SJCRH30 (cell line): Measurements from ENCODE around the gene BZW2. TPM values are rescaled to one million over a fixed set of nuclear protein-coding genes. Genes with fewer than 3 reads are reported as not detected.
"Not testable (repeated sequence)": the region's sequence is repeated elsewhere in the genome, so short reads cannot be mapped to it uniquely, and the experiment has no call there.

Source experiments
- DNase-seq, 2 experiments: peaks; one replicate each; pipeline ENCODE4 v3.0.0-alpha.2; 2015 to 2020
- H3K27ac ChIP-seq: fragments of 250-450 bp; sonication (Bioruptor Pico); 2 replicates; pipeline ENCODE4 v1.5.1; 2020; ENCODE audit warnings: mild to moderate bottlenecking, moderate library complexity
- H3K27me3 ChIP-seq: fragments of 250-450 bp; sonication (Bioruptor Pico); 2 replicates; pipeline ENCODE4 v1.5.1; 2020; ENCODE audit warnings: mild to moderate bottlenecking, moderate library complexity
- H3K36me3 ChIP-seq: fragments of 250-450 bp; sonication (Bioruptor Pico); 2 replicates; pipeline ENCODE4 v1.5.1; 2020; ENCODE audit warnings: mild to moderate bottlenecking, moderate library complexity
- H3K4me1 ChIP-seq: fragments of 250-450 bp; sonication (Bioruptor Pico); 2 replicates; pipeline ENCODE4 v1.5.1; 2020; ENCODE audit warnings: mild to moderate bottlenecking, moderate library complexity
- H3K4me3 ChIP-seq: fragments of 250-450 bp; sonication (Bioruptor Pico); 2 replicates; pipeline ENCODE4 v1.5.1; 2020; ENCODE audit warnings: mild to moderate bottlenecking, moderate library complexity
- H3K9me3 ChIP-seq: fragments of 250-450 bp; sonication (Bioruptor Pico); replicated peaks from 2 replicates; pipeline ENCODE4 v1.5.1; 2020; ENCODE audit warnings: mild to moderate bottlenecking, moderate library complexity
- total RNA-seq: library from RNA; depleted of rRNA; stranded (reverse); fragments of >200 nt; shearing (Covaris generic); gene quantifications from 2 replicates; pipeline ENCODE4 v1.2.3, GENCODE V29; 2014

BZW2 gene
- total RNA-seq, 1 experiment from 2014 or later, result 156 TPM

DNA sequence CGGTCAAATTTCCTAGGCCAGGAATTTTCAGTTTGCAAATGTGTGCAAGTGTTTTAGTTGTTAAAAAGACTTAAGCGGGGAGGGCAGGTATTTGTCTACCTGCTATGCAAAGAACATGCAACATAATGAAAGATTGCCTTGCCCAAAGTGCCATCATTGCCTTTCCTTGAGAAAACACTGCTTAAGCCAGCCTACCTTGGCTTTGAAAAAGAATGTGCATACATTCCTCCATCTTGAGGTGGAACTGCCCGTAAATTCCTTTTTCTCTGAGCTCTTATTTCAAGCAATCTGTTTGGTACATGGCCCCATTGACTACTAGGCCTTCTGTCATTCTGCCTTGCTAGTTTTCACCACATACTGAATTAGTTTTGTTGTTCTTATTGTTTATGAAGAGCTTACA lies 29.3 kb downstream of the BZW2 start:
- Histone ChIP-seq H3K4me1 (no peaks in the 10 kb centered on the region), H3K27ac (no peak overlapping the region), H3K9me3 (no peaks in the 10 kb centered on the region), H3K4me3 (no peak overlapping the region), H3K36me3 (peaks cover 69% of the 10 kb centered on the region), H3K27me3 (no peaks in the 10 kb centered on the region)
- DNase-seq, result no peak

DNA sequence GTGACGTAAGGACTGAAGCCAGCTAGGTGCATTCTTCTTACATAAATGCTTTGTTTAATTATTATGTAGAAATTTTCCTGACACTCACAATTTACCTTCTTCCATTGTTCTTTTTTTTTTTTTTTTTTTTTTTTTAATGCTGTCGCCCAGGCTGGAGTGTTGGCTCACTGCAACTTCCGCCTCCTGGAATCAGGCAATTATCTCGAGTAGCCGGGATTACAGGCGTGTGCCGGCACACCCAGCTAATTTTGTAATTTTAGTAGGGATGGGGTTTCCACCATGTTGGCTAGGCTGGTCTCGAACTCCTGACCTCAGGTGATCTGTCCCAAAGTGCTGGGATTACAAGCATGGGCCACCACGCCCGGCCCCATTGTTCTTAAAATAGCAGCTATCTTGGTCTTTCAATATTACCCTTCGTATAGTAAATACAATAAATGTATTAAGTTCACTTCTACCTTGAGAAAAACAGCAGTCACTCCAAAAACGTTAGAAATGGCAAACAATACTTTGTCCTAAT lies 32.1 kb downstream of the BZW2 start:
- H3K9me3 ChIP-seq, result no peaks in the 10 kb centered on the region
- no peak for DNase-seq
- no peak overlapping the region for H3K4me3 ChIP-seq
- H3K27ac ChIP-seq, result no peak overlapping the region
- H3K36me3 ChIP-seq, result peaks cover 82% of the 10 kb centered on the region
- H3K4me1 ChIP-seq, result no peaks in the 10 kb centered on the region
- H3K27me3 ChIP-seq, result no peaks in the 10 kb centered on the region

DNA sequence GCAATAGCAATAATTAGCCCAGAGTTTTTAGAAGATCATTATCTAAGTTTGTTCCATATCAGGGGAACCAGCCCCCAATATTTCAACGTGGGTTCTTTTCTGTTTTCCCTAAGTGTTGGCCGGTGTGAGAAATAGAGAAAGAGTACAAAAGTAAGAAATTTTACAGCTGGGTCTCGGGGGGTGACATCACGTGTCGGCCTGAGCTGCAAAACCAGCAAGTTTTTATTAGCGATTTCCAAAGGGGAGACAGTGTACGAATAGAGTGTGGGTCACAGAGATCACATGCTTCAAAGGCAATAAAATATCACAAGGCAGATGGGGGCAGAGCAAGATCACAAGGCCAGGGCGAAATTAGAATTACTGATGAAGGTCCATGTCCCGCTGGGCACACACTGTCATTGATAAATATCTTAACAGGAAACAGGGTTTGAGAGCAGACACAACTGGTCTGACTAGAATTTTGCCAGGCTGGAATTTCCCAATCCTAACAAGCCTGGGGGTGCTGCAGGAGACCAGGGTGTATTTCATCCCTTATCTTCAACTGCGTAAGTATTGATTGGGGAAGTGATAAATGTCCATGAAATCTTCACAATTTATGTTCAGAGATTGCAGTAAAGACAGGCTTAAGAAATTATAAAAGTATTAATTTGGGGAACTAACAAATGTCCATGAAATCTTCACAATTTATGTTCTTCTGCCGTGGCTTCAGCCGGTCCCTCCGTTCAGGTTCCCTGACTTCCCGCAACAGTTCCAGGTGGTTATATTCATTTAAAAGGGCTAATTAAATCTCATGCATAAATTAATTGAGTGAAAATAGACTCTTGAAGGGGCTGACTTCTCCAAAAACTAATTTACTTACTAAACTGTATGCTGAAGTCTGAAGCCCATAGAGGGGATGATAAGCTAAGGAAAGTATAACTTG lies 32.9 kb downstream of the BZW2 start:
- H3K9me3 ChIP-seq, H3K27ac ChIP-seq, H3K4me3 ChIP-seq, H3K4me1 ChIP-seq, H3K27me3 ChIP-seq, DNase-seq: not testable (repeated sequence)
- H3K36me3 ChIP-seq, result peaks cover 83% of the 10 kb centered on the region

DNA sequence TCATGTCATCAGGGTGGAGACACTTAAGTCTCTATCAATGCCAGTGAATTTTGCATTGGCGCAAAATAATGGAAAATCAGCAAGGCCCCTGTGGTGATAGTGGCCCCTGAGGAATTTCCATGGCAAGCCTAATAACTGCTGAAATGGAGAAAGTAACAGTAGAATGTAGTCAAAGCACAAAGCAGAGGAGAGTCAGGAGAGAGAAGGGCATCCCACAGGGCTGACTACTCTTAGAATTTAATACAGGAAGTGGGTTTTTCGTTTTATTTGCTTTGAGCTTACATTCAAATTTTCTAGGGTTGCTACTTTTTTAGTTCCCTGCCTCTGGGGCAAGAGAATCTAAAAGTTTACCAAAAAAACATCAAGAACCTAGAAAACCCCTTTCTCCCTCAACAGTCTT lies 39.0 kb downstream of the BZW2 start:
- no peaks in the 10 kb centered on the region for H3K9me3 ChIP-seq
- H3K4me1 ChIP-seq, result no peaks in the 10 kb centered on the region; the same call in 1 of the 2 replicates
- no peak for DNase-seq
- H3K36me3 ChIP-seq, result peaks cover 87% of the 10 kb centered on the region
- no peaks in the 10 kb centered on the region for H3K27me3 ChIP-seq
- no peak overlapping the region for H3K4me3 ChIP-seq
- H3K27ac ChIP-seq, result no peak overlapping the region

DNA sequence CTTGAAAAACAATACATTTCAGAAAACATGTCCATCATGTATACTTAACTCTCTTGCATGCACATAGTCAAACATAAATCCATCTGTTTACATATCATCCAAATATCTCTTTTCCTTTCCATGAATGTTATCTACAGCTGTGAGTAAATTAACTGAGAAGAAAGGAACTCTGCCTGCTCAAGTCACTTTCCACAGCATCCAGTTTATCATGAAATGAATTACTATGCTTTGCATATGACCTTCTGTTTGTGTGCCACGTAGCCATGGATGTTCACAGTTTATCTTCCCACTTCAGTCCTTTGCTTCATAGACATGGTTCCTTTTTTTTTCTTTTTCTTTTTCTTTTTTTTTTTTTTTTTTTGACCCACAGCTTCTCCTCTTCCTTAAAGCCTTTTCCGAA lies 39.6 kb downstream of the BZW2 start:
- DNase-seq, result no peak
- no peaks in the 10 kb centered on the region for H3K27me3 ChIP-seq
- no peaks in the 10 kb centered on the region; the same call in 1 of the 2 replicates for H3K4me1 ChIP-seq
- H3K9me3 ChIP-seq, result no peaks in the 10 kb centered on the region
- no peak overlapping the region for H3K4me3 ChIP-seq
- H3K36me3 ChIP-seq, result peaks cover 85% of the 10 kb centered on the region
- no peak overlapping the region for H3K27ac ChIP-seq

DNA sequence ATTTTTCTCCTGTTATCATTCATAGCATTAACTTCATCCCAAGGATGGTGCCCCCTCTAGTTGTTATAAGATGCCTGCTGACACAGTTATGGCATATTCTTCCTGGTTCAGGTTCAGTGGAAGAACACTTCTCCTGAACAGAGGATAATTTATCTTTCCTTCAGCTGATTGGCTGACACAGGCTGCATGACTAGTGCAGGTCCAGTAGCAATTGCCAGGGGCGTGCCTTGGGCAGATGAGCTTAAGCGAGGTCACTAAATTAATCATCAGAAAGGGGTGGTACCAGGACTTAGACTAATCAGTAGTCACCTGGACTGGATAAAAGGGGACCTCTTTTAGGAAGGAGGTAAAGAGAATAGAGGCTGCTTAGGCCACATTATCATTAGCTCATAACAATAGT lies 42.3 kb downstream of the BZW2 start:
- Histone ChIP-seq H3K36me3 (peaks cover 81% of the 10 kb centered on the region), H3K4me3 (no peak overlapping the region)

DNA sequence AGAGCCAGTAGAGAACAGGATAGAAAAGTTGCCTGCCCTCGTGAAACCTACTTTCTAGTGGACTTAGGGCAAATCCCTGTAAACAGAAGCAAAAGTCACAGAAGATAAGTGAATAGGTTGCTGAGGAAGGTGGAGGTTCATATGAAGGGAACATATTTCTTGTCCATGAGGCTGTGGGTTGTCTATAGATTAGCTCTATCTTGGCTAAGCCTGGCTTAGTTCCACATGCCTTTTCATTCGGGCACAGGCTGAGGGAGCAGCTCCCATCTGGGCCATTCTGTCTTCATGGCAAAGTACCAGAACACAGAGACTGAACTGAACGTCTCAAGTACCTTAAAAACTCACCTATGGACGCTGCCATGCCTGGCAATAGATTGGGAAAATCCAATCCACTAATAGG lies 45.3 kb downstream of the BZW2 start:
- H3K9me3 ChIP-seq, result no peaks in the 10 kb centered on the region
- no peak overlapping the region for H3K27ac ChIP-seq
- no peak overlapping the region for H3K4me3 ChIP-seq
- no peaks in the 10 kb centered on the region for H3K27me3 ChIP-seq
- no peaks in the 10 kb centered on the region for H3K4me1 ChIP-seq
- H3K36me3 ChIP-seq, result peaks cover 78% of the 10 kb centered on the region
- no peak for DNase-seq

More for the DNA sequence above, 42.3 kb downstream of the BZW2 start:
- H3K27ac ChIP-seq, result no peak overlapping the region
- no peaks in the 10 kb centered on the region; the same call in 1 of the 2 replicates for H3K4me1 ChIP-seq
- no peaks in the 10 kb centered on the region for H3K9me3 ChIP-seq
- H3K27me3 ChIP-seq, result no peaks in the 10 kb centered on the region
- DNase-seq, result peak in 1 of 2 experiments; percentile 12

DNA sequence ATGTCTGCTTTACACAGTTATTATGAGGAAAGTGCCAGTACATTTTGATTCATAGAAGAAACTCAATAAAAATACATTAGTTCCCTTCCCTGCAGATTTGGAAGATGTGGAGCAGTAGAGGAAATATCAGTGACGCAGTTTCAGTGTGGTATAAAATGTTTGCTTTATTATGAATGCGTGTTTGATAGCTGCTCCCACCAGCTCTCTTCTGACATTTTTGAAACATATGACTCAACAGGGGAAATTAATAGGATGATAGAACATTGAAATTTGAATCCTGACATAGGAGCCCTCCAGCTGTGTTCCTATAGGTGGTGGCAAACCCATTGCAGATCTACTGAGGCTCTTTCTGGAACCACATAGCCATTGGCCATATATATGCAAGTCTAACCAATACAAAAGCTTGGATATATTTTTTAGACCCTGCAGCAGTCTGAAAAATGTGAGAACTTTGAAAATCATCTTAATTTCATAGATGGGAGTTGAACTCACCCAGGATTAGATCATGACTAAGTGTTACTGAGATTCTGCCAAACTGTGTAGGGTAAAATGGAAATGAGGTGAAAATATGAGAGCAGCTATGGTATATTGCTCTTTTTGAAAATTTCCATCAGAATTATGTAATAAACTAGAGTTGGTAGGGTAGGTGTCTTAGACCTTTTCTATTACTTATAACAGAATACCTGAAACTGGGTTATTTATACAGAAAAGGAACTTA lies 47.8 kb downstream of the BZW2 start:
- Histone ChIP-seq H3K9me3 (no peaks in the 10 kb centered on the region), H3K36me3 (peaks cover 79% of the 10 kb centered on the region), H3K4me1 (no peaks in the 10 kb centered on the region), H3K27ac (no peak overlapping the region), H3K4me3 (no peak overlapping the region), H3K27me3 (no peaks in the 10 kb centered on the region)
- DNase-seq, result no peak

DNA sequence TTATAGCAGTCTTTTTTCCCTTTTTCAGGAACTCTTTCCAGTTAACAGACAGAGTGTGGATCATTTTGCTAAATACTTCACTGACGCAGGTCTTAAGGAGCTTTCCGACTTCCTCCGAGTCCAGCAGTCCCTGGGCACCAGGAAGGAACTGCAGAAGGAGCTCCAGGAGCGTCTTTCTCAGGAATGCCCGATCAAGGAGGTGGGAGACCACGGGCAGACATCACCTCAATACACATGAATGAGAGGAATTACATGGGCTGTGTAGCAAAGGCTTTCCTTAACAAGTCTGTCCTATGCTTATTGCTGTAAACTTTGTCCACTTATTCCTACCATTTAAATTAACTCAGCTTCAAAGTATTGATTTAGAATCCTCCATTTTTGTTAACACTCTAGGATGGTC lies 48.8 kb downstream of the BZW2 start:
- Histone ChIP-seq H3K4me1 (no peaks in the 10 kb centered on the region), H3K36me3 (peaks cover 82% of the 10 kb centered on the region), H3K27me3 (no peaks in the 10 kb centered on the region), H3K27ac (no peak overlapping the region), H3K9me3 (no peaks in the 10 kb centered on the region), H3K4me3 (no peak overlapping the region)
- no peak for DNase-seq

DNA sequence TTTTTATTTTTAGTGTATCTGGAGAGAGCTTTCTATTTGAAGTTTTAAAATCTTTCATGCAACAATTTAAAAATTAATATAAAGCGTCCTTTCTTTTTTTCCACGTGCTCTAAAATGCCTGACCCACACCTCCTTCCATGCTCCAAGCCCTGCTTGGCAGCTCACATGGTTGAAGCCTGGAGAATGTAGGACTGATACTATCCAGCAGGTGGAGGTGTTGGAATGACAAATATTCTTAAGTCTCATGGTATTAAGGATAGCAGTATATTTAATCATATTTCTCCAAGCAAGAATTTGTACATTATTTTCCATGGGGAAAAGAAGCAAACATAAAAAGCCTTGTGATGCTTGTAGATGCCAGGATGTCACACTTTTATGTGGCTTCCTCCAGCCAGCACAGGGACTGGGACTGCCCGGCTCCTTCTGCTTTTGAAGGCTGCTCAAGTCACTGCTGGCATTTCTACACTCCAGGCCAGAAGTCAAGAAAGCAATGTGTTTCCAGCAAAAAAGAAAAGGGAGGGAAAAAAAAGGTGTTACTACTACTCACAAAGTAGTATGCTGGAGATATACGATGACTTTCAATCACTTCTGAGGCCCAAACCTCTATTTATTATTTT lies 49.7 kb downstream of the BZW2 start:
- peak; percentile 16 to 53 for DNase-seq
- H3K36me3 ChIP-seq, result peaks cover 85% of the 10 kb centered on the region
- H3K9me3 ChIP-seq, result no peaks in the 10 kb centered on the region
- H3K4me3 ChIP-seq, result no peak overlapping the region
- no peaks in the 10 kb centered on the region for H3K27me3 ChIP-seq
- H3K27ac ChIP-seq, result no peak overlapping the region
- H3K4me1 ChIP-seq, result no peaks in the 10 kb centered on the region

DNA sequence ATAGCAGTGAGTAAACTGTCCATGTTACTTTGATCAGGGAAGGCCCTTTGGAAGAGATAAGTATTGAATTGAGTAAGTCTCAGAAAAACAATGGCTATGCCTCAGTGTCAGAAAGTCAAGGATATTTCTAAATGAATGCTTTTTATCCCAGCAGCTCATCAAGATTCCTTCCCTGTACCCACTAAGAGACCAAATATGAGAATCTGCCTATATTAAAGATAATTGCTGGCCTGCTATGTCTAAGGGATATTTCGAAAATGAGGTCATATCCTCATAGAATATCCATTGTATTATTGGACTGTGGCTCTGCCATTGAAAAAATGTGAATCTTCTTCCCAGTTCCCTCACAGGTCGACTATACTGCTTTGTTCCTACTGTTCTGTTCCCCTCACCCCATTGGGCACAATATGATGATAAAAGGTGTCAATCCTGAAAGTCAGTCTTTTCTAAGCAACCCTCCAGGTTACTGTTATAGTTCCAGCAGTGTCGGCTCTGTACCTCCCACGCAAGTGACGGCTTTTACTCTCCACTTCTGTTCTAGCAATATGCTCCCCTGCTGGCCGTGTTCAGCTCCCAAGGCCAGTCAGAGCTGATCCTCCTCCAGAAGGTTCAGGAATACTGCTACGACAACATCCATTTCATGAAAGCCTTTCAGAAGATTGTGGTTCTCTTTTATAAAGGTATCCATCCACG lies 51.7 kb downstream of the BZW2 start:
- Histone ChIP-seq H3K9me3 (no peaks in the 10 kb centered on the region), H3K27ac (no peak overlapping the region), H3K36me3 (peaks cover 85% of the 10 kb centered on the region), H3K27me3 (no peaks in the 10 kb centered on the region), H3K4me3 (no peak overlapping the region), H3K4me1 (no peaks in the 10 kb centered on the region)
- no peak for DNase-seq

DNA sequence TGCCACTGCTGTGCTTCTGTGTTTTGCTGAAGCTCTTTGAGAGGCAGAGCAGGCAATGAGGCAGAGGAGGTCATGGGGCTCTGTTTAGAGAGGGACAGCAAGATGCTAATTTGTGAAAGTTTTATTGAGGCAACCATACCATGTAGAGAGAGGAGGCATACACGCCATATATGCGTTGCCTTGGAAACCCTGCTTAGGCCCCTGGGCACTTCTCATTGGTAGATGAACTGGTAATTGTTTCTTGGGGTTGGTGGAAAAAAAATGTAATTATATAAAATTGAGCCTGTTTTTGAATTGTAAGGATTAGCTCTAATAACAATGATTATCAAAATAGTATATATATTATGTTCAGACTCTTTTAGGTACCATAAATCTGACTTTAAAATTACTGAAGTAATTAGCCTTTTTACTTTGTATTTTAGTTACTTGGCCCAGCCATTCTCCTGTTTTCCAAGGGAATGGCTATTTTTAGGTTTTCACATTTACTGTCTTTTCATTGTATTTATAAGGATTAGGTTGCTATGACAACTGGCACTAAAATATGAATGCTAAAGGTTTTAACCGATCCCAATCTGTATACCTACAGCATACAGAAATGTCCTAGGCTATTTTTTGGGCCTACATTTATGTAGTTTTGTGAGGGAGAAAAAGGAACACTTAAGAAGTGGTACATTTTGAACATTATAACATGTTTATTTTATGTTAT lies 52.4 kb downstream of the BZW2 start:
- H3K9me3 ChIP-seq, result no peaks in the 10 kb centered on the region
- H3K4me3 ChIP-seq, result no peak overlapping the region
- no peaks in the 10 kb centered on the region for H3K4me1 ChIP-seq
- H3K36me3 ChIP-seq, result peaks cover 87% of the 10 kb centered on the region
- no peak overlapping the region for H3K27ac ChIP-seq
- H3K27me3 ChIP-seq, result no peaks in the 10 kb centered on the region
- no peak for DNase-seq

DNA sequence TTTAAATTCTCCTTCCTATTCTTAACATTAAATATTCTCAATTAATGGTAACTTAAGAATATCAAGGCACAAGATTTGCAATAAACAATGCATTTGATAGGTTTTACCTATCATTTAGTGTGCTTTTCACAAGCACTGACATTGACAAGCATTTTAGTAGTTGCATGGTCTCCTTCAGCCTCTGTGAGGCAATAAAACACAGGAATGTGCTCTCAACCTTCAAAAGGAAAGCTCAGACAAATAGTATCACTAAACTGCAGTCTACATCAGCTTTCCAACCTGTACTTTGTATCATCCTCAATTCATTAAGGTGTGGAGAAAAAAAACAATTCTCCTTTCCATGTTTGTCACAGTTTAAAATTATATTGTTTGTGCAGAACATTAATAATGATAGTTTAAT lies 56.5 kb downstream of the BZW2 start:
- H3K9me3 ChIP-seq, result no peaks in the 10 kb centered on the region
- peaks cover 86% of the 10 kb centered on the region for H3K36me3 ChIP-seq
- no peak overlapping the region for H3K27ac ChIP-seq
- H3K4me3 ChIP-seq, result no peak overlapping the region
- no peak for DNase-seq
- H3K27me3 ChIP-seq, result no peaks in the 10 kb centered on the region
- 0 out of 2 replicates have a peak, but pooled peaks cover 2% of the 10 kb centered on the region for H3K4me1 ChIP-seq

DNA sequence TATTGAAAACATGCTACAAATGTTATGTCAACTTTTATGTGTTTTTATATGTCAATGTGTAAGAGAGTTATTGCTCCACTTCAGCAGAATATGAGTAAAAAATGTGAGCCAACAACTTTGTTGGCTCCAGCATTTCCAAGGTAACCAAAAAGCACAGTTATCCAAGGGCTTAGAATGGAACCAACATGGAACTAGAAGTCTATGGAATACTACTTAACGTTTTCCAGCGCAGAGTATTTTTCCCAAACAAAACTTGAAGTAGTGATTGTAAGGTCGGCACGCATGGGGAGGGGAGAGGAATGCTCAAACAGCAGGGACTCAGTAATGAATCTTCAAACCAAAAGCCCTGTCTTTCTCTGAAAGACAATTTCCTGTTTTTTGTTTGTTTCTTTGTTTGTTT lies 62.5 kb downstream of the BZW2 start:
- peaks cover 43% of the 10 kb centered on the region for H3K36me3 ChIP-seq
- H3K4me3 ChIP-seq, result no peak overlapping the region
- H3K9me3 ChIP-seq, result no peaks in the 10 kb centered on the region; the same call in 1 of the 2 replicates
- no peak overlapping the region for H3K27ac ChIP-seq
- 0 out of 2 replicates have a peak, but pooled peaks cover 2% of the 10 kb centered on the region for H3K4me1 ChIP-seq
- no peak for DNase-seq
- no peaks in the 10 kb centered on the region for H3K27me3 ChIP-seq
